ENCODE results near the gene PRSS3. TPM values are rescaled to one million over a fixed set of nuclear protein-coding genes. Genes with fewer than 3 reads are reported as not detected.
A peak's percentile ranks its signal among the peaks of the same experiment; 100 is the strongest.

PRSS3 gene
- total RNA-seq, 1 donor from 2014 or later, result not detected

GRCh38 chr9:33809506-33809905 is 14.1 kb downstream of the PRSS3 start:
- H3K27ac Mint-ChIP-seq (ENCODE audit: unreplicated experiment), result no peak overlapping the region
- TF ChIP-seq CTCF (IDR thresholded peaks at IDR 0.05; ENCODE audit: partially characterized antibody, unreplicated experiment), result no peak
- H3K4me3 Mint-ChIP-seq (ENCODE audit: unreplicated experiment), result no peak overlapping the region
- DNase-seq, result no peak
- peaks cover 3% of the 10 kb centered on the region for H3K9me3 Mint-ChIP-seq (ENCODE audit: unreplicated experiment)
- no peaks in the 10 kb centered on the region for H3K27me3 Mint-ChIP-seq (ENCODE audit: unreplicated experiment)
- no peaks in the 10 kb centered on the region for H3K36me3 Mint-ChIP-seq (ENCODE audit: unreplicated experiment)
- peaks cover 5% of the 10 kb centered on the region for H3K4me1 Mint-ChIP-seq (ENCODE audit: low read depth, unreplicated experiment)

GRCh38 chr9:33813712-33814641 is 18.6 kb downstream of the PRSS3 start:
- H3K27me3 Mint-ChIP-seq (ENCODE audit: unreplicated experiment), result peaks cover 10% of the 10 kb centered on the region
- peaks cover 11% of the 10 kb centered on the region for H3K9me3 Mint-ChIP-seq (ENCODE audit: unreplicated experiment)
- TF ChIP-seq CTCF (IDR thresholded peaks at IDR 0.05; ENCODE audit: partially characterized antibody, unreplicated experiment), result peak; percentile 82
- no peak overlapping the region for H3K27ac Mint-ChIP-seq (ENCODE audit: unreplicated experiment)
- DNase-seq, result no peak
- no peak overlapping the region for H3K4me3 Mint-ChIP-seq (ENCODE audit: unreplicated experiment)
- no peaks in the 10 kb centered on the region for H3K36me3 Mint-ChIP-seq (ENCODE audit: unreplicated experiment)
- peaks cover 7% of the 10 kb centered on the region for H3K4me1 Mint-ChIP-seq (ENCODE audit: low read depth, unreplicated experiment)

GRCh38 chr9:33815781-33816180 is 20.4 kb downstream of the PRSS3 start:
- peaks cover 15% of the 10 kb centered on the region for H3K4me1 Mint-ChIP-seq (ENCODE audit: low read depth, unreplicated experiment)
- H3K36me3 Mint-ChIP-seq (ENCODE audit: unreplicated experiment), result no peaks in the 10 kb centered on the region
- DNase-seq, result no peak
- peaks cover 10% of the 10 kb centered on the region for H3K27me3 Mint-ChIP-seq (ENCODE audit: unreplicated experiment)
- H3K27ac Mint-ChIP-seq (ENCODE audit: unreplicated experiment), result peak overlapping the region; percentile 88
- no peak for TF ChIP-seq CTCF (IDR thresholded peaks at IDR 0.05; ENCODE audit: partially characterized antibody, unreplicated experiment)
- H3K9me3 Mint-ChIP-seq (ENCODE audit: unreplicated experiment), result peaks cover 11% of the 10 kb centered on the region
- peak overlapping the region; percentile 80 for H3K4me3 Mint-ChIP-seq (ENCODE audit: unreplicated experiment)

GRCh38 chr9:33816327-33817252 is 21.2 kb downstream of the PRSS3 start, which contains the start of gene UBE2R2:
Gene UBE2R2 (plus strand): TSS chr9:33817160. CDS start chr9:33817758, 598 bp downstream.
- peak within 1 kb of the TSS; percentile 93 for H3K27ac Mint-ChIP-seq (ENCODE audit: unreplicated experiment)
- H3K4me1 Mint-ChIP-seq (ENCODE audit: low read depth, unreplicated experiment), result peaks cover 16% of the 10 kb centered on the region
- peaks cover 11% of the 10 kb centered on the region for H3K9me3 Mint-ChIP-seq (ENCODE audit: unreplicated experiment)
- peak within 1 kb of the TSS; percentile 80 for H3K4me3 Mint-ChIP-seq (ENCODE audit: unreplicated experiment)
- H3K36me3 Mint-ChIP-seq (ENCODE audit: unreplicated experiment), result no peaks in the 10 kb centered on the region
- DNase-seq, result peak; percentile 89
- no peak for TF ChIP-seq CTCF (IDR thresholded peaks at IDR 0.05; ENCODE audit: partially characterized antibody, unreplicated experiment)
- peaks cover 10% of the 10 kb centered on the region for H3K27me3 Mint-ChIP-seq (ENCODE audit: unreplicated experiment)

Data from glutamatergic neuron (in vitro differentiated cells).